HS-27A (cell line): ENCODE measurements around the gene HYAL3.
A peak's percentile ranks its signal among the peaks of the same experiment; 100 is the strongest.

ENCODE experiments used
- DNase-seq: peaks from one replicate; pipeline ENCODE4 v3.0.0-alpha.2; 2012; ENCODE audit warnings: low read depth, missing footprints

Gene HYAL3

DNA sequence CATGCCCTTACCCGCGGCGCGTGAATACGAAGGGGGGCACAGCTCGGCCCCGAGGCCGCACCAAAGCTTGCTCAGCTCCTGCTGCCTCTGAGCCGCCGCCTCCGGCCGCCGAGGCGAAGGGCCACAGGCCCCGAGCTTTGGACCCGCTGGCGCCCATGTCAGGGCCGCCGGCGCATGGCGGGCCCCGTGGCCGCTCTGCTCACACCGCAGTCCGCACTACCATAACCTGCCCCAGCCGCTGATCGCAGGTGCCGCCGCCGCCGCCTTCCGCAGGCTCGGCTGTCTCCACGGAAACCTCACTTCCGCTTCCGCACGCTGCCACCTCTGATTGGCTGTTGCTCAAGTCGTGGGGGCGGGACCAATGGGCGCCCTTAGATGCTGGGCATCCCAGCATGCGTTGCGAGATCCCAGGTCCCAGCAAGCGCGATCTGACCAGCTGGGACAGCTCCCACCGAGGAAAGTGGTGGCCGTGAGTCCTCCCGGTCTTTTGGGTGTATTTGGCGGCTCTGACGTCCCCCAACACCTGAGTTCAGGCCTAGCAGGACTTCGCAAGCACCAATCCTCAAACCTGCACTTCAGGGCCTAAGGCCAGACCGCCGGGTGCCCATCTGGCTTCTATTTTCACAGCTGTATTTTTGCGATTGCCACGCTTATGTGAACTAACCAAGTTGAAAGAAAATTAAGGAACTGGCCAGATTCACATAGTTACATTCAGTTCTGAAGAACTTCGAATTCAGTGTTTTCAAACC is 28.9 kb upstream of the HYAL3 start, which contains the start of gene TUSC2:
Gene TUSC2 (minus strand): TSS at position 281 of the 749 bp plus-strand sequence. CDS start 124 bp downstream, at position 157.
- DNase-seq, result peak; percentile 94

DNA sequence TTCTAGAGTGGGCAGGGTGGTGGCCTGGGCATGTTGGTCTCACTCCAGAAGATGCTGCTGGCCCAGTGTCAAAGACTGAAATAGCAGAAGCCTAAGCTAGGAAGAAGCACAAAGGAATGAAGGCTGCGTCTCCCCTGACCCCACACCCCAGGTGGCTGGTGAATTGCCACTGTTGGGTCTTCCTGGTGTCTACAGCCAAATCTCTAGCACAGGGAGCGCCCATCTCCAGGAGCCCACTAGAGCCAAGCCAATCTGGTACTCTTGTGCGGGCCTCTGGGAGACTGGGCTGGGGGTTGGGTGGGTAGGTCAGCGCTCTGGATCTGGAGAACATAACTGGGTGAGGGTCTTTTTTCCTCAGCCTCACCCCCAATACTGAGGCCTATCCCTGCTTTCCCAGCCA is 27.9 kb upstream of the HYAL3 start:
- DNase-seq, result no peak

GRCh38 chr3:50326182-50326541 is 27.0 kb upstream of the HYAL3 start:
- DNase-seq, result no peak

GRCh38 chr3:50325497-50326181 is 26.4 kb upstream of the HYAL3 start:
- no peak for DNase-seq

- no peak for DNase-seq
Measured at GRCh38 chr3:50325113-50325480, 25.9 kb upstream of the HYAL3 start.

- DNase-seq, result peak; percentile 51
Measured at GRCh38 chr3:50324351-50325112, 25.3 kb upstream of the HYAL3 start.

- DNase-seq, result no peak
Measured at GRCh38 chr3:50323614-50324199, 24.5 kb upstream of the HYAL3 start.

DNA sequence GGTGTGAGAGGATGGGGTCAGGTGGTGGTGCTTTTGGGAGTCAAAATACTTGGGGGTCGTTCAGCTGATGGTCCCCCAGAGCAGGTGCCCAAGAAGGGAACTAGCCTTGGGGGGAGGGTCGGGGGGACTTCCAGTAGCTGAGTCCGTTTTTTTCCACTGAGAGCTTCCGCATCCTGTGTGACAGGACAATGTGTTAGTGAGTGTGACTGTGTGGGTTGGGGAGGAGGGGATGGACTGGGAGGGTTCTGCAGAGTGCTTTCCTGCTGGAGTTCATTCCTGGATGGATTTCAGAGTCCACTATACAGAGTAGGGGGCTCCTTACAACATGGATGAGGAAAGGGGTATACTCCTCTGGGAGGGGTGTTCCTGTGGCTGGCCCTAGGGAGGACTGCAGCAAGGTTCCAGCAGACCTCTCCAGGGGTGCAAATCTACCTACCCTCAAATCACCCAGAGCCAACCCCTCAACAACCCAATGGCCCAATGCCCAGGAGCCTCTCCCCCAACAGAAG is 23.9 kb upstream of the HYAL3 start:
- no peak for DNase-seq

GRCh38 chr3:50322386-50323091 is 23.3 kb upstream of the HYAL3 start, which contains the start of gene HYAL2:
TSS of gene HYAL2 (minus strand) at chr3:50322745. CDS start at chr3:50320489, 2,256 bp downstream.
- no peak for DNase-seq

- no peak for DNase-seq
Measured at GRCh38 chr3:50322115-50322385, 22.8 kb upstream of the HYAL3 start.

DNA sequence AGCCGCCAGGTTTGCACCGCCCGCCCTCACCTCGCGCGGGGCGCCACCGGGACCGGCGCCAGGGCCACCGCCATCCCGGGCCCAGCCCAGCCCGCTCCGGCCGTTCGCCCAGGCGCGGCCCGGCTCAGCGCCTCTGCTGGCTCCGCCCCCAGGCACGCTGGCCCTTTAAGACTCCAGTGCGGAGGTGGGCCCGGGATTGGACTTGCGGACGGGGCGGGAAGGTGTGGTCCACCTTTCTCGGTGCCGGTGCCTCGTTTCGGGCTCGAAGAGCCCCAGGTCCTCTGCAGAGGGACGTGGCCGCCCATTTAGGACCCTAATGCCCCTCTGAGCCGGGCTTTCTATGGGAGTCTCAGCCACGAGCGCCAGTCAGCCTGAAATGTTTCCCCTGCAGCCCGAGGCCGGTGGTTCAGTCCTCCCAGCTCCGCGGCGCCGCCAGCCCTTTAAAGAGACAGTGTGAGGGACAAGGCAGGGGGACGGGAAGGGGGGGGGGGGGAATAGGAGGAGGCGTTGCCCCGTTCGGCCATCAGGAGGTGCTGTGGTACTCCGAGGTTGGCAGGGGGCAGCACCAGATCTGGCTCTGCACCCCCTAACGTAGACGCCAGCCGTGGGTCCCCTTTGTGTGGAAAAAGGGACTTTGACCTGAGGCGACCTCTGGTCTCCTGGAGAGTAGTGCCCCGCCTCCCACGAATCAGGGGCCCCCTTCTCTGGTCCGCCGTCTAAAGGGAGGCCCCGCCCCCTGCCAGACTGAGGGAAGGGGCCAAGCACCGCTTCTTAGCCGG is 22.3 kb upstream of the HYAL3 start:
- no peak for DNase-seq

DNA sequence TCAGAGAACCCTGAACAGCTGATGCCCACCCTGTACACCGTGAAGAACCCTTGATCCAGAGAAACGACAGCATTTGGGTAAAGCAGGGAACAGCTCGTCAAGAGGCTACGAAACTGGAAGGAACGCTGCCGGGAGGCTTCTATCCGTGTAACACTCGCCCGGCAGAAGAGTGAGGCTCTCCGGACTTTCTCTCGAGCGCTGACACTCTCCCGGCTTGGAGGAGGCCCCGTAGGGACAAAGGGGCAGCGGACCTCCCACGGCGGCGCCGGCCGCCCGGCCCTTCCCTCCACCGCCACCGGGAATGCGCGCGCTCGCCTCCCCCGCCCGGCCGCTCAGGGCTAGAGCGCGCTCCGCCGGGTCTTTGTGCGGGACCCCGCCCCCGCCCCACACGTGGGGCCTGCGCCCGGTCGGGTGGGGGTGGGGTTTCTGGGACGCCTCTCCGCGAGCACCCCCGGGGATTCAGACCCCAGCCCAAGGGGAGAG is 21.7 kb upstream of the HYAL3 start:
- no peak for DNase-seq

DNA sequence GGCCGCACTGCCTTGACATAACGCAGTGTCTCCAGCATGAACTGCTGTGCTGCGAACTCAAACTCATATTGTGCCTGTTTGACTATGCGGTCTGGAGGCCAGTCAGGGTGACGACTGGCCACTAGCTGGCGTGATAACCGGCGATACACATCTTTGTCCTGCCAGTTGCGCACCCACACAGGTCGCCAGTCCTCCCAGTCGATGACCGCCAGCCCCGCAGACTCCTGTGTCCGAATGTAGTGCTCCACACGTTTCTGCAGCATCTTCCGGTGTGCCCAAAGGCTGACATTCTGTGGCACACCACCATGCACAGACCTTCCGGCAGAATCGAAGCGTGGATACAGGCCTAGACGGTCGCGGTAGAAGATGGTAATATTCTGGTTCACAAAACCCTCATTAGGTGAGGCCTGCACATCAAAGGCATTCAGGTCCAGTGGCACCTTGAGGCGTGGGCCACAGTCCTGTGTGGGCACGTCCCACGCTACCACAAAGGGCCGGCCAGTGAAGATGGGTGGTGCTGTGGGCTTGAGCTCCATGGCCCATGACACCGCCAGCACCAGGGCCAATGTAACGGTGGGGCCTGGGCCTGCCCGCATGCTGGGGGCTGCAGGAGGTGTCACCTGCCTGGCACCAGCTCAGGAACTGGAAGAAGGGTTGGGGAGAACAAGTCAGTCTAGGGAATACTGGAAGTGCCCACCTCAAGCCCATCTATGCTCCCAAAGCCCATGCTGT is 20.9 kb upstream of the HYAL3 start:
- DNase-seq, result no peak

DNA sequence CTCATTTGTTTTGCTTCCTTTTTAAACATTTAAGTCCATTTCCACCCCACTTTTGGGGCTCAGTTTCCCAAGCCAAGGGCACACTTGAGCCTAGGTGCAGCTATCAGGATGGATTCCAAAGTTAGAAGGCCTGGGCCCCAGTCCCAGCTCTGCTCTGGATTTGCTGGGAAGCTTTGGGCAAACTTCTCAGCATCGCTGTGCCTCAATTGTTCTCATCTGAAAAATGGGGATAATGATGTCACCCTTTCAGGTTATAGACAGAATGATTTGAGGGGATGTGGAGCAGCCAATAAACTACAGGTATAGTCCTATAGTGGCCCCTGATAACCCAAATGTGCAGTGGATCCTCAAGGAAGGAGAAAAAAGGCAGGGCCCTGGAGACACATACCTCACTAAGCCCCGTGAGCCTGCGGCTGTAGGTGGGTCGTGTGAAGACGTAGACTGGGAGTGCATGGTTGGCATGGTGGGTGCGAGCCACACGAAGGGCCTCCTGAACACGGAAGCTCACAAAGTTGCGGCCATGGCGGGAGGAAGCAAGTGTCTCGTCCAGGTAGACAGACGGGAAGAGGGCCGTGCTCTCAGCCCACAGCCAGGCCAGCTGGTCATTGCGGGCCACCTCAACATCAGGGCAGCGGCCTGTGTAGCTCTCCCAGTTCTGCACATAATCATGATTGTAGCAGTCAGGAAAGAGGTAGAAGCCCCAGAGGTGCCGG is 20.1 kb upstream of the HYAL3 start:
- no peak for DNase-seq

- DNase-seq, result no peak
Measured at GRCh38 chr3:50318615-50319014, 19.4 kb upstream of the HYAL3 start.

DNA sequence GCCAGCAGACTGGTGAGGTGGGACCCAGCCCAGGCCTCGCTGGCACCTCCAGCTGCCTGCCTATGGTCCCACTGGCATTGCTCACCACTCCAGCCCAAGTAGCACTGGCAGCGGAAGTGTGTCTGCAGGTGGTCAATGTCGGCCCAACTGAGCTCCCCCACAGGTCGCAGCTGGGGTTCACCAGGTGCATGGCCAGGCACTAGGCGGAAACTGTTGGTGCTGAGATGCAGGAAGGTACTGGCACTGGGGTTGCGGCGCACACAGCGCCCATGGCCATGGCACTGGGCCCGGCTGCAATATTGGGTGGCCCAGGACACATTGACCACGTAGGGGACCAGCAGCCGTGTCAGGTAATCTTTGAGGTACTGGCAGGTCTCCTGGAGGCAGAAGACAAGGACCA is 19.0 kb upstream of the HYAL3 start:
- no peak for DNase-seq

- no peak for DNase-seq
Measured at GRCh38 chr3:50317300-50317699, 18.1 kb upstream of the HYAL3 start.

GRCh38 chr3:50316657-50317242 is 17.5 kb upstream of the HYAL3 start:
- no peak for DNase-seq

DNA sequence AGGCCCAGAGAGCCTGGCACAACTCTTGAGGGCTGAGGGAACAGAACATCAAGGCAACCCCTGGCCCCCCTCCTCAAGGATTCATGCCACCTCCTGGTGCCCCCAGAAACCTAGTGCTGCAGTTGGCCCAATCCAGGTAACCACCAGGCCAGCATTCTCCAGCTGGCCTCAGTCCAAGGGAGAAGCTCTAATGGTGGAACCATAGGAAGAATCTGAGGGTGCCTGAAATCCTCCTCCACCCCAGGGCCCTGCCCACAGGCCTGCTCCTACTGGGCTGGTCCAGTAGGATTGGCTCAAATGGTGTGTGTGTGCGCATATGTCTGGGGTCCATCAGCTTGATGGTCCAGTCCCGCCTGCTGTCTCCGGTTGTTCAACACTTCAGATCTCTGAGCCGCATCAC is 15.6 kb upstream of the HYAL3 start:
- DNase-seq, result no peak
